Suprapubic skin (tissue), 4 donors: ENCODE results near the gene CLEC9A. TPM values are rescaled to one million over a fixed set of nuclear protein-coding genes. Genes with fewer than 3 reads are reported as not detected.

Source experiments
- DNase-seq, 2 donors: peaks; one replicate each; pipeline ENCODE4 v3.0.0-alpha.2; 2019; ENCODE audit warnings: low spot score in 2 of 2
- H3K27ac ChIP-seq: fragments of 200-600 bp; sonication (generic); one replicate; pipeline ENCODE4 v1.5.1; 2019
- H3K27me3 ChIP-seq: fragments of 200-600 bp; sonication (generic); one replicate; pipeline ENCODE4 v1.5.1; 2019
- H3K36me3 ChIP-seq: fragments of 200-600 bp; sonication (generic); one replicate; pipeline ENCODE4 v1.5.1; 2019
- H3K4me1 ChIP-seq: fragments of 200-600 bp; sonication (generic); one replicate; pipeline ENCODE4 v1.5.1; 2019
- H3K4me3 ChIP-seq: fragments of 200-600 bp; sonication (generic); one replicate; pipeline ENCODE4 v1.5.1; 2019; ENCODE audit warnings: mild to moderate bottlenecking
- H3K9me3 ChIP-seq: fragments of 200-600 bp; sonication (generic); one replicate; pipeline ENCODE4 v1.5.1; 2019
- EP300 ChIP-seq: sonication (generic); formaldehyde crosslinking; IDR thresholded peaks from one replicate; pipeline ENCODE4 v1.6.1; 2017; ENCODE audit warnings: antibody characterized with exemption
- POLR2A ChIP-seq, 2 donors: fragments of 450-650 bp; IDR thresholded peaks; one replicate each; pipeline ENCODE4 v1.6.1; 2017; ENCODE audit warnings: antibody characterized with exemption in 2 of 2, mild to moderate bottlenecking in 2 of 2, moderate library complexity in 2 of 2
- POLR2AphosphoS5 ChIP-seq, 3 donors: sonication (generic); formaldehyde crosslinking; IDR thresholded peaks; one replicate each; pipeline ENCODE4 v1.6.1; 2017; ENCODE audit warnings: antibody characterized with exemption in 3 of 3
- WGBS: methylation state at CpG from one replicate; pipeline ENCODE4 v1.1.5; 2018; 5-methylcytosine and 5-hydroxymethylcytosine counted together
- total RNA-seq, 4 donors: library from RNA; depleted of rRNA; stranded (reverse); fragments of >200 nt; gene quantifications; one replicate each; pipeline ENCODE4 v1.1.0, GENCODE V29; 2016
- TF ChIP-seq, protein P1 (sequence below), 2 donors: fragments of 200-600 bp in 1 of 2; fragments of 450-650 bp in 1 of 2; sonication (generic) in 1 of 2; IDR thresholded peaks; one replicate each; pipeline ENCODE4 v1.5.1; 2016 to 2019; ENCODE audit warnings: antibody characterized with exemption in 2 of 2, mild to moderate bottlenecking in 1 of 2, moderate library complexity in 1 of 2

CLEC9A gene
- total RNA-seq, 4 donors from 2014 or later = not detected

DNA sequence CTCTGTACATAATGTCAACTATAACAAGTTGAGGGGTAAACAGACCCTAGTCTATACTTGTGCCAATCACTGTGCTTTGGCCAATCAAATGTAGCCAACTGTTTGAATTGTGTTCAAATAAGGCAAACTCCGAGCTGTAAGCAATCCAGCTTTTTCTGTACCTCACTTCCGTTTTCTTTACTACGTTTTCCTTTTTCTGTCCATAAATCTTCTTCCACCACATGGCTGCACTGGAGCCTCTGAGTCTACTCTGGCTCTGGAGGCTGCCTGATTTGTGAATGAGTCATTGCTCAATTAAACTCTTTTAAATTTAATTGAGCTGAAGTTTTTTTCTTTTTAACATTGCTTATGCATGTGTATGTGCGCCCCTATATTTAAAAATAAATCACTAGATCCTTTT lies 38.6 kb downstream of the CLEC9A start:
- WGBS = 21% methylated on average over 4 of the region's 4 CpGs
- Histone ChIP-seq H3K27ac (peak overlapping the region; percentile 46), H3K4me3 (no peak overlapping the region), H3K9me3 (no peaks in the 10 kb centered on the region), H3K27me3 (no peaks in the 10 kb centered on the region), H3K4me1 (peaks cover 13% of the 10 kb centered on the region), H3K36me3 (no peaks in the 10 kb centered on the region)
- no peak for DNase-seq
- TF ChIP-seq EP300 (no peak), POLR2AphosphoS5 (IDR thresholded peaks at IDR 0.05) (no peak), POLR2A (IDR thresholded peaks at IDR 0.05) (no peak)
- TF ChIP-seq, protein P1, sequence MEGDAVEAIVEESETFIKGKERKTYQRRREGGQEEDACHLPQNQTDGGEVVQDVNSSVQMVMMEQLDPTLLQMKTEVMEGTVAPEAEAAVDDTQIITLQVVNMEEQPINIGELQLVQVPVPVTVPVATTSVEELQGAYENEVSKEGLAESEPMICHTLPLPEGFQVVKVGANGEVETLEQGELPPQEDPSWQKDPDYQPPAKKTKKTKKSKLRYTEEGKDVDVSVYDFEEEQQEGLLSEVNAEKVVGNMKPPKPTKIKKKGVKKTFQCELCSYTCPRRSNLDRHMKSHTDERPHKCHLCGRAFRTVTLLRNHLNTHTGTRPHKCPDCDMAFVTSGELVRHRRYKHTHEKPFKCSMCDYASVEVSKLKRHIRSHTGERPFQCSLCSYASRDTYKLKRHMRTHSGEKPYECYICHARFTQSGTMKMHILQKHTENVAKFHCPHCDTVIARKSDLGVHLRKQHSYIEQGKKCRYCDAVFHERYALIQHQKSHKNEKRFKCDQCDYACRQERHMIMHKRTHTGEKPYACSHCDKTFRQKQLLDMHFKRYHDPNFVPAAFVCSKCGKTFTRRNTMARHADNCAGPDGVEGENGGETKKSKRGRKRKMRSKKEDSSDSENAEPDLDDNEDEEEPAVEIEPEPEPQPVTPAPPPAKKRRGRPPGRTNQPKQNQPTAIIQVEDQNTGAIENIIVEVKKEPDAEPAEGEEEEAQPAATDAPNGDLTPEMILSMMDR (IDR thresholded peaks at IDR 0.05) = no peak

DNA sequence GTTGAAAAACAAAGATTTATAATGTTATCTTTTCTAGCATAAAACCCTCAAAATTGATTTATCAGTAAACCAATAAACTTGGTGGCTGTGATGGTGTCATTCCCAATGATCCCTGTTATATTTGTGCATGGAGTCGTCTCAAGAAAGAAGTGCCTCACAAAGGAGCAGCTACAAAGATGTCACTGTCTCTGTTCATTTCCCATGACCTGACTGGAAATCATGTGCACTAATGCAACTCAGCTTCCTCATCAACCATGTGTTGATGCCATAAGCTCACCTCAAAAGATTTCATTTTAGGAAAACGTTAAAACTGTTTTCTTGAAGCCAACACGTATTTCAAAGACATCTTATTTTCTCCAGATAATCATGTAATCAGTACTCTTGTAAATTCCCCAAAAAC lies 39.5 kb downstream of the CLEC9A start:
- H3K27ac ChIP-seq = no peak overlapping the region
- no peak for TF ChIP-seq POLR2AphosphoS5 (IDR thresholded peaks at IDR 0.05)
- TF ChIP-seq, protein P1 (IDR thresholded peaks at IDR 0.05) = no peak
- TF ChIP-seq EP300 = no peak
- no peak for TF ChIP-seq POLR2A (IDR thresholded peaks at IDR 0.05)
- no peak overlapping the region for H3K4me3 ChIP-seq
- no peak for DNase-seq
- H3K9me3 ChIP-seq = no peaks in the 10 kb centered on the region
- no peaks in the 10 kb centered on the region for H3K36me3 ChIP-seq
- no peaks in the 10 kb centered on the region for H3K27me3 ChIP-seq
- H3K4me1 ChIP-seq = peaks cover 13% of the 10 kb centered on the region
- WGBS = 30% methylated on average over 3 of the region's 3 CpGs

GRCh38 chr12:10070380-10070779 lies 39.9 kb downstream of the CLEC9A start:
- no peak for DNase-seq
- 98% methylated on average over 4 of the region's 4 CpGs for WGBS
- Histone ChIP-seq H3K4me1 (peaks cover 13% of the 10 kb centered on the region), H3K36me3 (no peaks in the 10 kb centered on the region), H3K27me3 (no peaks in the 10 kb centered on the region), H3K27ac (no peak overlapping the region), H3K4me3 (no peak overlapping the region), H3K9me3 (no peaks in the 10 kb centered on the region)
- no peak for TF ChIP-seq EP300
- TF ChIP-seq POLR2A (IDR thresholded peaks at IDR 0.05) = no peak
- TF ChIP-seq, protein P1 (IDR thresholded peaks at IDR 0.05) = no peak
- TF ChIP-seq POLR2AphosphoS5 (IDR thresholded peaks at IDR 0.05) = no peak

DNA sequence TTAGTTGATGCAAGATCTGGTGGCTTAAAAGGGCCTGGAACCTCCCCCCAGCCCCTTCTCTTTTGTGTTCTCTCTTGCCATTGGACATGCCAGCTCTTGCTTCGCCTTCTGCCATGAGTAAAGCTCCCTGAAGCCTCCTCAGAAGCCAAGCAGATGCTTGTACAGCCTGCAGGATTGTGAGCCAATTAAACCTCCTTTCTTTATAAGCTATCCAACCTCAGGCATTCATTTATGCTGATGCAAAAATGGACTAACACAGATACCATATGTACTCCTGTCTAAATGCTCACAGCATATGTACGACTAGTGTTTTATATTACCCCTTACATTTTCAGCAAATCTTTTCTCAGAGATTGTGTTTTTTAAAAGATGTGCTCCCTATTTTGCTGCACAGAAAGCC lies 41.6 kb downstream of the CLEC9A start:
- TF ChIP-seq EP300 = no peak
- TF ChIP-seq POLR2AphosphoS5 (IDR thresholded peaks at IDR 0.05) = no peak
- TF ChIP-seq, protein P1 (IDR thresholded peaks at IDR 0.05) = no peak
- TF ChIP-seq POLR2A (IDR thresholded peaks at IDR 0.05) = no peak
- H3K9me3 ChIP-seq = no peaks in the 10 kb centered on the region
- DNase-seq = no peak
- 80% methylated on average over 2 of the region's 2 CpGs for WGBS
- no peak overlapping the region for H3K4me3 ChIP-seq
- peaks cover 13% of the 10 kb centered on the region for H3K4me1 ChIP-seq
- no peak overlapping the region for H3K27ac ChIP-seq
- H3K27me3 ChIP-seq = no peaks in the 10 kb centered on the region
- H3K36me3 ChIP-seq = no peaks in the 10 kb centered on the region

DNA sequence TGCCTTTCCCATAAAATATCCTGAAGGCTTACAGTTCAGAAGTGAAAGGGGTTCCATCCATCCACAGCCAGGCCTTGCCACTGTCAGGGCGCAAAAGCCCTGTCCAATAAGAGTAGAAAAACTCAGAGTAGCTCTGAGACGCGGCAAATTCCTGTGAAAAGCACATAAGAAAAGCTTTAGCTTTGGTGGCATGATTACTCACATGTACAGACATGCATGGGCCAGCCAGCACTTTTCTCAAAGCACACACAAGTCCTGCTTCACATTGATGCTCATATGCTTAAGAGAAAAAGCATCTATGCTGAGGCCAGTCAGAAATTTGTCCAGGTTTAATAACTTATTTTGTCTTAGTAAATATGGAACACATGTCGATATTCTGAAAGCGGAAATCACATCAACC lies 42.8 kb downstream of the CLEC9A start:
- Histone ChIP-seq H3K36me3 (no peaks in the 10 kb centered on the region), H3K27me3 (no peaks in the 10 kb centered on the region), H3K9me3 (no peaks in the 10 kb centered on the region), H3K27ac (no peak overlapping the region), H3K4me1 (peaks cover 8% of the 10 kb centered on the region), H3K4me3 (no peak overlapping the region)
- no peak for DNase-seq
- 69% methylated on average over 5 of the region's 5 CpGs for WGBS
- TF ChIP-seq POLR2A (IDR thresholded peaks at IDR 0.05) = no peak
- no peak for TF ChIP-seq POLR2AphosphoS5 (IDR thresholded peaks at IDR 0.05)
- TF ChIP-seq, protein P1 (IDR thresholded peaks at IDR 0.05) = no peak
- TF ChIP-seq EP300 = no peak
